Body of pancreas (tissue), 4 donors: Measurements from ENCODE around the gene CAMK2A. TPM values are rescaled to one million over a fixed set of nuclear protein-coding genes. Genes with fewer than 3 reads are reported as not detected.
A peak's percentile ranks its signal among the peaks of the same experiment; 100 is the strongest.

ENCODE experiments used
- ATAC-seq: fragments of 150-250 bp; one replicate; pipeline ENCODE4 v1.9.1; 2016
- DNase-seq, 4 donors: peaks; one replicate each; pipeline ENCODE4 v3.0.0-alpha.2; 2019
- H3K27ac ChIP-seq, 4 donors: fragments of 200-600 bp; sonication (generic); 1 replicate in 3 of 4; 2 replicates in 1 of 4; pipeline versions ENCODE4 v1.5.1 to v1.6.1; 2016 to 2019; ENCODE audit warnings: mild to moderate bottlenecking in 1 of 4, mixed read lengths in 1 of 4, moderate library complexity in 1 of 4
- H3K27me3 ChIP-seq, 2 donors: fragments of 200-600 bp; sonication (generic); one replicate each; pipeline ENCODE4 v1.6.0; 2016; ENCODE audit warnings: mild to moderate bottlenecking in 1 of 2
- H3K36me3 ChIP-seq, 2 donors: fragments of 200-600 bp; sonication (generic); replicated peaks in 1 of 2; 2 replicates each; pipeline ENCODE4 v1.5.1; 2016; ENCODE audit warnings: low read depth in 2 of 2; ENCODE audit not compliant: insufficient read depth in 1 of 2
- H3K4me1 ChIP-seq: fragments of 200-600 bp; sonication (generic); one replicate; pipeline ENCODE4 v1.6.0; 2016
- H3K4me3 ChIP-seq, 2 donors: fragments of 200-600 bp; sonication (generic); 1 replicate in 1 of 2; 2 replicates in 1 of 2; pipeline ENCODE4 v1.5.1; 2016 to 2019
- H3K9me3 ChIP-seq, 3 donors: fragments of 200-600 bp; sonication (generic); 1 replicate in 2 of 3; 2 replicates in 1 of 3; pipeline ENCODE4 v1.5.1; 2016
- CTCF ChIP-seq, 7 experiments: fragments of 450-650 bp in 4 of 7; fragments of 200-600 bp in 3 of 7; sonication (generic) in 3 of 7; IDR thresholded peaks; one replicate each; pipeline ENCODE4 v1.5.1; 2016 to 2019; ENCODE audit warnings: antibody characterized with exemption in 7 of 7
- POLR2A ChIP-seq, 3 donors: fragments of 450-650 bp; IDR thresholded peaks; one replicate each; pipeline ENCODE4 v1.6.1; 2016; ENCODE audit warnings: antibody characterized with exemption in 3 of 3, mild to moderate bottlenecking in 2 of 3
- WGBS, 2 donors: methylation state at CpG; one replicate each; pipeline ENCODE4 v1.1.5; 2017; 5-methylcytosine and 5-hydroxymethylcytosine counted together
- intact Hi-C: fragments of 100-400 bp; cut with DNase I; formaldehyde crosslinking; loops from one replicate; pipeline ENCODE4 v1.15.1; 2023
- total RNA-seq, 2 donors: library from RNA; depleted of rRNA; stranded (reverse); fragments of >200 nt; gene quantifications; one replicate each; pipeline ENCODE4 v1.1.0, GENCODE V29; 2016

CAMK2A gene
- total RNA-seq, 2 donors from 2014 or later = 0.26 TPM; not detected in 1

DNA sequence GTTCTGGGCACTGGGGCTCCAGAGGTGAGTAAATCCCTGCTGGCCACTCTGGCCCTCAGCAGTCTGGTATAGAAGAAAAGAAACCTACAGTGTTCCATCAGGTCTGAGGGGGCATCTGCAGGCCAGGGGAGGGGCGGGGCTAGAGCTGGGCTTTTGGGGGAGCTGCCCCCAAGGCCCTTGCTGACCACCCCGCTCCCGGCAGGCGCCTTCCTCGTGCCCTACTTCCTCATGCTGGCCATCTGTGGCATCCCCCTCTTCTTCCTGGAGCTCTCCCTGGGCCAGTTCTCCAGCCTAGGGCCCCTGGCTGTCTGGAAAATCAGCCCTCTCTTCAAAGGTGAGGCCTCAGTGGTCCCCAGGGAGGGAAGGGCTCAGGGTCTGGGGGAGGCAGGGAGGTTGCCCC lies 93.1 kb downstream of the CAMK2A start:
- intact Hi-C loops = no loop called here
- ATAC-seq (no peak), DNase-seq (no peak)
- Histone ChIP-seq H3K4me1 (peaks cover 6% of the 10 kb centered on the region), H3K9me3 (no peaks in the 10 kb centered on the region), H3K4me3 (no peak overlapping the region), H3K36me3 (no peaks in the 10 kb centered on the region), H3K27me3 (no peaks in the 10 kb centered on the region), H3K27ac (no peak overlapping the region)
- no peak for TF ChIP-seq POLR2A (IDR thresholded peaks at IDR 0.05)
- TF ChIP-seq CTCF (IDR thresholded peaks at IDR 0.05) = no peak
- 72 to 96% methylated on average over 5 of the region's 5 CpGs for WGBS, 2 donors

- WGBS, 2 donors = 71 to 86% methylated on average over 7 to 9 of the region's 9 CpGs
- ATAC-seq = no peak
- DNase-seq = peak in 1 of 4 donors; percentile 32
- Histone ChIP-seq H3K9me3 (no peaks in the 10 kb centered on the region), H3K27ac (no peak overlapping the region), H3K27me3 (no peaks in the 10 kb centered on the region), H3K36me3 (no peaks in the 10 kb centered on the region), H3K4me1 (peaks cover 6% of the 10 kb centered on the region), H3K4me3 (no peak overlapping the region)
- intact Hi-C loops = no loop called here
- TF ChIP-seq POLR2A (IDR thresholded peaks at IDR 0.05) (no peak), CTCF (IDR thresholded peaks at IDR 0.05) (no peak)
These were observed 93.7 kb downstream of the CAMK2A start for GRCh38 chr5:150195736-150196485.

GRCh38 chr5:150192462-150192861 lies 97.1 kb downstream of the CAMK2A start:
- intact Hi-C loops = no loop called here
- TF ChIP-seq POLR2A (IDR thresholded peaks at IDR 0.05) (no peak), CTCF (IDR thresholded peaks at IDR 0.05) (no peak)
- H3K36me3 ChIP-seq = no peaks in the 10 kb centered on the region
- 68% methylated on average over 4 of the region's 4 CpGs; no CpG with 5 or more reads in 1 of the 2 donors for WGBS, 2 donors
- H3K4me1 ChIP-seq = peaks cover 11% of the 10 kb centered on the region
- H3K9me3 ChIP-seq = no peaks in the 10 kb centered on the region
- H3K27me3 ChIP-seq = peaks cover 0 to 13% of the 10 kb centered on the region in 2 donors
- DNase-seq (no peak), ATAC-seq (no peak)
- H3K4me3 ChIP-seq = no peak overlapping the region
- H3K27ac ChIP-seq = no peak overlapping the region

DNA sequence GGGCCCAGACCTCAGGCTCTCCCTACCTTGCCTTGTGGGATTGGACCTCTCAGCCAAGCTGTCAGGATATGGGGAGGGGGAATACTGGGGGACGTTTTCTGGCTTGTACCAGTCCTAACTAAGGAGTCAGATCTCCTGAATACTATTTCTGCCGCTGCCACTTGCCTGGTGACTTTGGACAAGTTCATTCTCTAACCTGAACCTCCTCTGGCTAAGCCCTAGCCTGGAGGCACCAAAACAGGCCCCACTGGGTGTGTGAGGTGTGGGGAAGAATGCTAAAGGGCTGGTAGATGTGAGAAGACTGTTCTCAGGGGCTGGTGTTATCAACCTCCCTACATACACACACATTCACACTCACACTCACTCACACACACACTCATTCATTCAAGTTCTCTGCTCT lies 98.6 kb downstream of the CAMK2A start:
- Histone ChIP-seq H3K27me3 (peaks cover 0 to 13% of the 10 kb centered on the region in 2 donors), H3K4me1 (peaks cover 9% of the 10 kb centered on the region), H3K36me3 (no peaks in the 10 kb centered on the region), H3K4me3 (no peak overlapping the region), H3K9me3 (no peaks in the 10 kb centered on the region), H3K27ac (no peak overlapping the region)
- 38 to 86% methylated on average over 1 to 2 of the region's 2 CpGs for whole genome bisulfite sequencing, 2 donors
- DNase-seq (no peak), ATAC-seq (no peak)
- TF ChIP-seq CTCF (IDR thresholded peaks at IDR 0.05) (no peak), POLR2A (IDR thresholded peaks at IDR 0.05) (no peak)
- intact Hi-C loops = no loop called here

DNA sequence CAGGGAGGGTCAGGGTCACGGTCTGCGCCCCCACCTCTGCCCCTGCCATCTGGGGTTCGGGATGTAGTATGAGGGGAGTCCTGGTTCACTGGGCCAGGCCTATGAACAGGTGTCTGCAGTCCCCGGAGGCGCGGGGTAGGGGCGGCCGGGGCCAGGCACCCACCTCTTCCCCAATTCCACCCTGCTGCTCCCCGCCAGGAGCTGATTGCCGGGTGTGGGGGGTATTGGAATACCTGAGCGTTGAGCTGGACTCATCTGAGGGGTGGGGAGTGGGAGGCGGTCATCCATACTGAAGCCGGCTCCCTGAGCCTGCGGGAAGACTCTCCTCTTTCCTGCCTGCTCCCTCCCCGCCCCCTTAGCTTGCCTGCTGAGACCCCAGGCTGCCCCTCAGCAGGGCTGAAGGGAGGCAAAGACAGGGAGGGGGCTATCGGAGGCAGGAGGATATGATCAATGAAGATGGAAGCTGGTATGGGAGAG lies 99.0 kb downstream of the CAMK2A start:
- DNase-seq (no peak), ATAC-seq (no peak)
- 56 to 68% methylated on average over 6 of the region's 16 CpGs for WGBS, 2 donors
- Histone ChIP-seq H3K4me3 (no peak overlapping the region), H3K9me3 (no peaks in the 10 kb centered on the region), H3K27ac (no peak overlapping the region), H3K27me3 (peaks cover 0 to 13% of the 10 kb centered on the region in 2 donors), H3K4me1 (peaks cover 7% of the 10 kb centered on the region), H3K36me3 (no peaks in the 10 kb centered on the region)
- TF ChIP-seq CTCF (IDR thresholded peaks at IDR 0.05) (no peak), POLR2A (IDR thresholded peaks at IDR 0.05) (no peak)
- intact Hi-C loops = no loop called here
